Large intestine (tissue), 3 donors: ENCODE measurements around the gene HOMER2. TPM values are rescaled to one million over a fixed set of nuclear protein-coding genes. Genes with fewer than 3 reads are reported as not detected.
"Not testable (repeated sequence)": the region's sequence is repeated elsewhere in the genome, so short reads cannot be mapped to it uniquely, and the experiment has no call there.

Experiments
- DNase-seq, 2 donors: peaks; one replicate each; pipeline versions ENCODE4 v3.0.0 to v3.0.0-alpha.2; 2013
- H3K27ac ChIP-seq: one replicate; pipeline ENCODE4 v1.5.1; 2013; ENCODE audit warnings: low read length
- H3K27me3 ChIP-seq: 2 replicates; pipeline ENCODE4 v1.6.1; 2013; ENCODE audit warnings: low read length; ENCODE audit not compliant: control insufficient read depth, insufficient read depth
- H3K36me3 ChIP-seq: 2 replicates; pipeline ENCODE4 v1.6.1; 2013; ENCODE audit warnings: low read length; ENCODE audit not compliant: control insufficient read depth, insufficient read depth
- H3K4me1 ChIP-seq: one replicate; pipeline ENCODE4 v1.6.1; 2013; ENCODE audit warnings: low read length; ENCODE audit not compliant: control insufficient read depth, insufficient read depth
- H3K4me3 ChIP-seq: one replicate; pipeline ENCODE4 v1.5.1; 2013; ENCODE audit warnings: low read length
- H3K9me3 ChIP-seq: one replicate; pipeline ENCODE4 v1.6.1; 2013; ENCODE audit warnings: mild to moderate bottlenecking, low read depth, low read length, moderate library complexity; ENCODE audit not compliant: control insufficient read depth
- WGBS: methylation state at CpG from one replicate; pipeline ENCODE4 v1.1.5; 2013; ENCODE audit warnings: low lambda C conversion rate; ENCODE audit not compliant: insufficient coverage; 5-methylcytosine and 5-hydroxymethylcytosine counted together
- polyA plus RNA-seq: library from polyadenylated mRNA; unstranded; fragments of 120-200 nt; gene quantifications from one replicate; pipeline ENCODE4 v1.2.1, GENCODE V29; 2013

Gene HOMER2
- polyA plus RNA-seq, 1 donor = 7.1 TPM

DNA sequence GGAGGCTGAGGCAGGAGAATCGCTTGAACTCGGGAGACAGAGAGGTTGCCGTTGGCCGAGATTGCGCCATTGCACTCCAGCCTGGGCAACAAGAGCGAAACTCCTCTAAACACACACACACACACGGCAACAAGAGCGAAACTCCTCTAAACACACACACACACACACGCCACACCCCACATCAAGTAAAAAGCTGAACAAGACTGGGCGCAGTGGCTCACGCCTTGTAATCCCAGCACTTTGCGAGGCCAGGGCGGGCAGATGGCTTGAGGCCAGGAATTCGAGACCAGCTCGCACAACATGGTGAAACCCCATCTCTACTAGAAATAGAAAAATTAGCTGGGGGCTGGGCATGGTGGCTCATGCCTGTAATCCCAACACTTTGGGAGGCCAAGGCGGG lies 49.0 kb downstream of the HOMER2 start:
- no CpG with 5 or more reads among the region's 16 CpGs for WGBS
- H3K9me3 ChIP-seq = no peaks in the 10 kb centered on the region

GRCh38 chr15:82901114-82901805 lies 51.3 kb downstream of the HOMER2 start:
- H3K27me3 ChIP-seq = no peaks in the 10 kb centered on the region
- DNase-seq = no peak
- H3K27ac ChIP-seq = no peak overlapping the region
- no peaks in the 10 kb centered on the region for H3K36me3 ChIP-seq
- WGBS = no CpG with 5 or more reads among the region's 6 CpGs
- no peaks in the 10 kb centered on the region for H3K9me3 ChIP-seq
- H3K4me3 ChIP-seq = no peak overlapping the region
- no peaks in the 10 kb centered on the region for H3K4me1 ChIP-seq

More for the DNA sequence above, 49.0 kb downstream of the HOMER2 start:
- Histone ChIP-seq H3K36me3 (no peaks in the 10 kb centered on the region), H3K4me3 (no peak overlapping the region), H3K27ac (no peak overlapping the region), H3K4me1 (no peaks in the 10 kb centered on the region), H3K27me3 (no peaks in the 10 kb centered on the region)
- no peak for DNase-seq

DNA sequence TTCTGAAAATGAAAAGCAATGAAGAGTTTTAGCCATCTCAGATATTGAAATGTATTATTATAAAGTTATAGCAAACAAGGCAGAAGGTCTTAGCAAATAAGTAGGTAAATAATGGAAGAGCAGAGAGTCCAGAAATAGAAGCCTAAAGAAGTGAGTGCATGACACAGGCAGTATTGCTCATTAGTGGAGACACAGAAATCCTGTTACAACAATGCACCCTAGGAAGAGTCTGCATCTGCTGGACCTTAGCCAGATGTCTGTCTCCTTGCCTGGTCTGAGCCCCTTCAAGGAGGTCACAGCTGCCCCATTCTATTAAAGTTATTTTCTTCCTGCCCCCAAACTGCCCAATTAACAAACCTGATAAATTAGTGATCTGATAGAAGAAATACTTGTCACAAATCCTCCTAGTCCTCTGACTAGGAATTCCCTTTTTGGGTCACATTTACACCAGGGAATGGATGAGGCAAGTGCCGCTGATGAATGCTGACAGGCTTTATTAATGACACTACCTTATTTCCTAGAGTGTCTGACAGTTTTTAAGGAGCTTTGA lies 51.9 kb downstream of the HOMER2 start:
- Histone ChIP-seq H3K36me3 (no peaks in the 10 kb centered on the region), H3K27ac (no peak overlapping the region), H3K9me3 (no peaks in the 10 kb centered on the region), H3K4me1 (no peaks in the 10 kb centered on the region), H3K27me3 (no peaks in the 10 kb centered on the region), H3K4me3 (no peak overlapping the region)
- no peak for DNase-seq
- no CpG with 5 or more reads among the region's 1 CpG for WGBS

DNA sequence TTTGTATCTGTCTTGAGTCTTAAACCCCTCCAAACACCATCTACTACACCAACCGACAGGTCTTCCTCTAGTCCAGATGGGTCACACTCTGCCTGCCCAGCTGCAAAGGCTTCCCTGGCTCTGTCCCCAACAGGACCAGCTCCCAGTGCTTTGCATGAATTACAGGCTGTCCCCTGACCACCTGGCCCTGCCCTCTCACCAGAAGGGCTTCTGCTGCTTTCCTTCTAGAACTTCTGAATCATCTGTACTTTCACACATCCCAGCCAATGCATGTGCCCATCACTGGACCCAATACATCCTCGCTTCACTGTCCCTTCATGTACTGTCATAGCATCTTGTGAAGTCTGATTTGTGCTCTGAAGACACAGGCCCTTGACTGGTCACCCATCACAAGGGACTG lies 53.6 kb downstream of the HOMER2 start:
- WGBS = no CpG with 5 or more reads among the region's 2 CpGs
- DNase-seq = no peak

GRCh38 chr15:82895983-82896382 lies 56.5 kb downstream of the HOMER2 start:
- H3K27me3 ChIP-seq = no peaks in the 10 kb centered on the region
- no CpG with 5 or more reads among the region's 5 CpGs for WGBS
- H3K4me1 ChIP-seq = no peaks in the 10 kb centered on the region
- H3K36me3 ChIP-seq = no peaks in the 10 kb centered on the region
- no peak overlapping the region for H3K4me3 ChIP-seq
- H3K27ac ChIP-seq = no peak overlapping the region
- no peaks in the 10 kb centered on the region for H3K9me3 ChIP-seq
- DNase-seq = no peak

More for the DNA sequence above, 53.6 kb downstream of the HOMER2 start:
- H3K27me3 ChIP-seq = no peaks in the 10 kb centered on the region
- no peak overlapping the region for H3K27ac ChIP-seq
- no peaks in the 10 kb centered on the region for H3K36me3 ChIP-seq
- H3K4me1 ChIP-seq = no peaks in the 10 kb centered on the region
- H3K4me3 ChIP-seq = no peak overlapping the region
- no peaks in the 10 kb centered on the region for H3K9me3 ChIP-seq

GRCh38 chr15:82894971-82895520 lies 57.5 kb downstream of the HOMER2 start:
- H3K9me3 ChIP-seq = no peaks in the 10 kb centered on the region
- H3K27ac ChIP-seq = no peak overlapping the region
- no peaks in the 10 kb centered on the region for H3K4me1 ChIP-seq
- 40% methylated on average over 1 of the region's 4 CpGs for WGBS
- no peaks in the 10 kb centered on the region for H3K36me3 ChIP-seq
- no peaks in the 10 kb centered on the region for H3K27me3 ChIP-seq
- H3K4me3 ChIP-seq = no peak overlapping the region
- DNase-seq = no peak

DNA sequence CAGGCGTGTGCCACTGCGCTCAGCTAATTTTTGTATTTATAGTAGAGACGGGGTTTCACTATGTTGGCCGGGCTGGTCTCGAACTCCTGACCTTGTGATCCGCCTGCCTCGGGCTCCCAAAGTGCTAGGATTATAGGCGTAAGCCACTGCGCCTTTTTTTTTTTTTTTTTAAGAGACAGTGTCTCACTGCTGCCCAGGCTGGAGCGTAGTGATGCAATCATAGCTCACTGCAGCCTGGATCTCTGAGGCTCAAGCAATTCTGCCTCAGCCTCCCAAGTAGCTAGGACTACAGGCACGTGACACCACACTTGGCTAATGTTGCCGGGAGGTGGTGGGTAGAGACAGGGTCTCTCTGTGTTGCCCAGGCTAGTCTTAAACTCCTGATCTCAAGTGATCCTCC lies 59.0 kb downstream of the HOMER2 start:
- no CpG with 5 or more reads among the region's 12 CpGs for WGBS
- not testable (repeated sequence) for H3K27me3 ChIP-seq, DNase-seq, H3K4me3 ChIP-seq, H3K4me1 ChIP-seq, H3K9me3 ChIP-seq, H3K27ac ChIP-seq, H3K36me3 ChIP-seq

DNA sequence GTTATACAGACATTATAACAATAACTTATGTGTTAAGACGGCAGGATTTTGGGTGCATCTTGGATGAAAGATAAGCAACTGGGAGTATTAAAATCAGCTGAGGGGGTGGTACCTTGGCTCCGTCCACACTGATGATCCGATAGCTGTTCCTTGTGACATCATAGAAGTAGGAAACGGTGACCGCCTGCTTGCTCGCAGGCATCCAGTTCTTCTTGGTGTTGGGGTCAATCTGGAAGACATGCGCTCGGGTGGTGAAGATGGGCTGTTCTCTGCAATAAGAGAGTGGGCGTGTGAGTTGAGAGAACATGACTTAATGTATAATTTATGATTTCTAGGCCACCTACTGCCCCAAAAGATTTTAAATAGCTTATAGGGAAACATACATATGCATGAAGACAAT lies 59.9 kb downstream of the HOMER2 start:
- 100% methylated on average over 3 of the region's 9 CpGs for WGBS
- H3K4me3 ChIP-seq = no peak overlapping the region

DNA sequence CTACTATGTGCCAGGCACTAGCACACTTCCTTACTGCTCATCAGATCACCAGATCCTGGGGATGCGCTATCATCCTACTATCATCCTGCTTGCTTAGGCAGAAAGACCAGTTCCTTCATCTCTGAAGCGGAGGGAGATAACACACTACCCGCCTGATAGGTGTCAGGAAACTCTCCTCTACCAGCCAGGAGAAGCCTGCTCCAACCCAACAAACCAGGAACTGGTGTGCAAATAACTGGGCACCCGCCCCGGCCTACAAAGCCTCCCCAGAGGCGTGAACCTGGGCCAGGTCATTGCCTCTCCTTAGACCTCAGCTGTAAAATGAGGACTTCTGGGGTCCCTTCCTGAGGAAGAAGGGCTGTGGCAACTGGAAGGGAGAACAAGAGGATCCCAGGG lies 61.5 kb downstream of the HOMER2 start:
- no peaks in the 10 kb centered on the region for H3K9me3 ChIP-seq
- WGBS = no CpG with 5 or more reads among the region's 6 CpGs
- DNase-seq = no peak
- H3K36me3 ChIP-seq = no peaks in the 10 kb centered on the region
- no peak overlapping the region for H3K27ac ChIP-seq
- no peaks in the 10 kb centered on the region for H3K27me3 ChIP-seq
- H3K4me3 ChIP-seq = no peak overlapping the region
- no peaks in the 10 kb centered on the region for H3K4me1 ChIP-seq

More for the DNA sequence above, 59.9 kb downstream of the HOMER2 start:
- no peak for DNase-seq
- H3K27ac ChIP-seq = no peak overlapping the region
- no peaks in the 10 kb centered on the region for H3K36me3 ChIP-seq
- no peaks in the 10 kb centered on the region for H3K27me3 ChIP-seq
- no peaks in the 10 kb centered on the region for H3K4me1 ChIP-seq
- H3K9me3 ChIP-seq = no peaks in the 10 kb centered on the region

- Histone ChIP-seq H3K9me3 (no peaks in the 10 kb centered on the region), H3K36me3 (no peaks in the 10 kb centered on the region), H3K27ac (no peak overlapping the region), H3K27me3 (no peaks in the 10 kb centered on the region), H3K4me3 (no peak overlapping the region), H3K4me1 (no peaks in the 10 kb centered on the region)
- DNase-seq = no peak
- WGBS = 71% methylated on average over 1 of the region's 9 CpGs
Measured at GRCh38 chr15:82890338-82890994, 62.1 kb downstream of the HOMER2 start.
